Esophagus muscularis mucosa (tissue), 4 donors: ENCODE measurements around the gene GLT6D1.

Experiments used
- EP300 ChIP-seq: sonication (generic); formaldehyde crosslinking; IDR thresholded peaks from one replicate; pipeline ENCODE4 v1.6.1; 2017; ENCODE audit warnings: antibody characterized with exemption
- POLR2A ChIP-seq: fragments of 450-650 bp; IDR thresholded peaks from one replicate; pipeline ENCODE4 v1.6.1; 2017; ENCODE audit warnings: antibody characterized with exemption, moderate library complexity, mild to moderate bottlenecking, low read depth
- POLR2AphosphoS5 ChIP-seq, 2 donors: sonication (generic); formaldehyde crosslinking; IDR thresholded peaks; one replicate each; pipeline ENCODE4 v1.6.1; 2017; ENCODE audit warnings: antibody characterized with exemption in 2 of 2
- TF ChIP-seq, protein P1 (sequence below), 3 experiments: fragments of 200-600 bp in 2 of 3; fragments of 450-650 bp in 1 of 3; sonication (generic) in 2 of 3; IDR thresholded peaks; one replicate each; pipeline ENCODE4 v1.5.1; 2017 to 2019; ENCODE audit warnings: antibody characterized with exemption in 3 of 3, mild to moderate bottlenecking in 2 of 3, moderate library complexity in 1 of 3

- TF ChIP-seq, protein P1, sequence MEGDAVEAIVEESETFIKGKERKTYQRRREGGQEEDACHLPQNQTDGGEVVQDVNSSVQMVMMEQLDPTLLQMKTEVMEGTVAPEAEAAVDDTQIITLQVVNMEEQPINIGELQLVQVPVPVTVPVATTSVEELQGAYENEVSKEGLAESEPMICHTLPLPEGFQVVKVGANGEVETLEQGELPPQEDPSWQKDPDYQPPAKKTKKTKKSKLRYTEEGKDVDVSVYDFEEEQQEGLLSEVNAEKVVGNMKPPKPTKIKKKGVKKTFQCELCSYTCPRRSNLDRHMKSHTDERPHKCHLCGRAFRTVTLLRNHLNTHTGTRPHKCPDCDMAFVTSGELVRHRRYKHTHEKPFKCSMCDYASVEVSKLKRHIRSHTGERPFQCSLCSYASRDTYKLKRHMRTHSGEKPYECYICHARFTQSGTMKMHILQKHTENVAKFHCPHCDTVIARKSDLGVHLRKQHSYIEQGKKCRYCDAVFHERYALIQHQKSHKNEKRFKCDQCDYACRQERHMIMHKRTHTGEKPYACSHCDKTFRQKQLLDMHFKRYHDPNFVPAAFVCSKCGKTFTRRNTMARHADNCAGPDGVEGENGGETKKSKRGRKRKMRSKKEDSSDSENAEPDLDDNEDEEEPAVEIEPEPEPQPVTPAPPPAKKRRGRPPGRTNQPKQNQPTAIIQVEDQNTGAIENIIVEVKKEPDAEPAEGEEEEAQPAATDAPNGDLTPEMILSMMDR (IDR thresholded peaks at IDR 0.05): no peak
- TF ChIP-seq POLR2A: no peak
- no peak for TF ChIP-seq POLR2AphosphoS5 (IDR thresholded peaks at IDR 0.05)
- TF ChIP-seq EP300: no peak
These were observed 57.5 kb downstream of the GLT6D1 start for GRCh38 chr9:135581636-135582426.
